Naive thymus-derived CD8-positive, alpha-beta T cell (primary cell): ENCODE results near the gene ETNK2. TPM values are rescaled to one million over a fixed set of nuclear protein-coding genes. Genes with fewer than 3 reads are reported as not detected.
A peak's percentile ranks its signal among the peaks of the same experiment; 100 is the strongest.

Experiments used
- ATAC-seq, 2 donors: fragments of 150-1000 bp; cut with Tn5 transposase in 1 of 2; sonication (Bioruptor Pico), chemical (Tn5 transposase) in 1 of 2; 1 replicate in 1 of 2; 2 replicates in 1 of 2; pipeline ENCODE4 v1.10.0; 2021; ENCODE audit warnings: mild to moderate bottlenecking in 2 of 2, moderate library complexity in 2 of 2
- POLR2A ChIA-PET: fragments of 350-600 bp; sonication (Branson Sonifier 250); formaldehyde crosslinking; loops from one replicate; lab custom pipeline; 2021; ENCODE audit warnings: antibody characterized with exemption; lab: Charles Lee
- DNase-seq, 10 donors: peaks; one replicate each; pipeline versions ENCODE4 v3.0.0 to v3.0.0-alpha.2; 2020 to 2022
- H3K27ac Mint-ChIP-seq, 10 donors: one replicate each; pipeline ENCODE4 v1.8.0; 2020 to 2022; ENCODE audit warnings: mild to moderate bottlenecking in 10 of 10, mixed read lengths in 10 of 10, moderate library complexity in 4 of 10, inconsistent platforms in 1 of 10
- H3K27me3 Mint-ChIP-seq, 5 donors: one replicate each; pipeline ENCODE4 v1.8.0; 2021 to 2022; ENCODE audit warnings: mixed read lengths in 5 of 5
- H3K36me3 Mint-ChIP-seq, 3 donors: one replicate each; pipeline ENCODE4 v1.8.0; 2020 to 2022; ENCODE audit warnings: mixed read lengths in 3 of 3, mild to moderate bottlenecking in 2 of 3, inconsistent platforms in 1 of 3
- H3K4me1 Mint-ChIP-seq, 4 donors: one replicate each; pipeline ENCODE4 v1.8.0; 2021 to 2022; ENCODE audit warnings: mixed read lengths in 4 of 4
- H3K4me3 Mint-ChIP-seq, 10 donors: one replicate each; pipeline ENCODE4 v1.8.0; 2020 to 2022; ENCODE audit warnings: mild to moderate bottlenecking in 10 of 10, mixed read lengths in 10 of 10, moderate library complexity in 6 of 10, inconsistent platforms in 1 of 10
- H3K9me3 Mint-ChIP-seq, 9 donors: one replicate each; pipeline ENCODE4 v1.8.0; 2020 to 2022; ENCODE audit warnings: mixed read lengths in 9 of 9, mild to moderate bottlenecking in 3 of 9, inconsistent platforms in 1 of 9, moderate library complexity in 1 of 9
- polyA plus RNA-seq, 3 donors: library from polyadenylated mRNA; unstranded; fragments of 300-500 nt; fragmentation: Illumina TruSeq; gene quantifications; one replicate each; pipeline ENCODE4 v1.2.3, GENCODE V29; 2021
- total RNA-seq, 8 experiments: library from RNA in 2 of 8; stranded (reverse) in 2 of 8; gene quantifications; one replicate each; pipeline ENCODE4 v1.2.3 and lab custom pipeline; 2021 to 2026

ETNK2 gene
- total RNA-seq (1 to 10 TPM; 4.2 to 5.2 TPM), polyA plus RNA-seq (1 to 10 TPM; 3.8 to 4.2 (median 4.2) TPM), total RNA-seq (lab: John Stamatoyannopoulos, UW) (2.4 to 13.1 (median 8.0) reads per million in 6 experiments)

GRCh38 chr1:204151552-204152309 is at the start of gene ETNK2:
Gene ETNK2, minus strand, starts transcription at chr1:204152044. Its CDS starts 192 bp downstream, at chr1:204151852.
- H3K4me1 Mint-ChIP-seq = peaks cover 2 to 15% (median 7%) of the 10 kb centered on the region in 4 donors
- peak within 1 kb of the TSS in 8 of 10 donors; percentile 20 to 87 (median 68) for H3K27ac Mint-ChIP-seq
- DNase-seq (peak; percentile 32 to 77 (median 66)), ATAC-seq (peak; percentile 83 to 84)
- no peaks in the 10 kb centered on the region for H3K36me3 Mint-ChIP-seq
- H3K27me3 Mint-ChIP-seq = no peaks in the 10 kb centered on the region
- H3K9me3 Mint-ChIP-seq = no peaks in the 10 kb centered on the region
- POLR2A ChIA-PET = interaction anchor here (0.5 to 1.3 kb wide), 3 partner anchors 11 to 289 kb away, joined by 4 to 6 read pairs (median 6); no protein-coding TSS in a partner anchor
- peak within 1 kb of the TSS; percentile 70 to 88 (median 76) for H3K4me3 Mint-ChIP-seq

- no peak for ATAC-seq
- Mint-ChIP-seq H3K27ac (peak overlapping the region in 1 of 10 donors; percentile 3), H3K4me3 (no peak overlapping the region), H3K9me3 (no peaks in the 10 kb centered on the region), H3K4me1 (peaks cover 6 to 23% (median 13%) of the 10 kb centered on the region in 4 donors), H3K27me3 (peaks cover 0 to 32% (median 20%) of the 10 kb centered on the region in 5 donors), H3K36me3 (no peaks in the 10 kb centered on the region)
- no peak for DNase-seq
- POLR2A ChIA-PET = no interaction called here
Measured at GRCh38 chr1:204201348-204202040, 49.6 kb upstream of the ETNK2 start.

GRCh38 chr1:204199579-204199978 is 47.7 kb upstream of the ETNK2 start:
- Mint-ChIP-seq H3K27ac (no peak overlapping the region), H3K36me3 (no peaks in the 10 kb centered on the region), H3K4me3 (no peak overlapping the region), H3K4me1 (peaks cover 5 to 23% (median 12%) of the 10 kb centered on the region in 4 donors), H3K27me3 (peaks cover 0 to 17% (median 11%) of the 10 kb centered on the region in 5 donors), H3K9me3 (no peaks in the 10 kb centered on the region)
- POLR2A ChIA-PET = no interaction called here
- DNase-seq = no peak
- no peak for ATAC-seq

GRCh38 chr1:204198348-204199340 is 46.8 kb upstream of the ETNK2 start:
- ATAC-seq (peak; percentile 25 to 33), DNase-seq (no peak)
- peak overlapping the region in 6 of 10 donors; percentile 9 to 78 (median 50) for H3K27ac Mint-ChIP-seq
- peaks cover 0 to 13% (median 5%) of the 10 kb centered on the region in 5 donors for H3K27me3 Mint-ChIP-seq
- H3K4me1 Mint-ChIP-seq = peaks cover 10 to 26% (median 18%) of the 10 kb centered on the region in 4 donors
- no peak overlapping the region for H3K4me3 Mint-ChIP-seq
- no peaks in the 10 kb centered on the region for H3K36me3 Mint-ChIP-seq
- H3K9me3 Mint-ChIP-seq = no peaks in the 10 kb centered on the region
- POLR2A ChIA-PET = interaction anchor here (0.6 kb wide), 1 partner anchor 387 kb away, joined by 4 read pairs; no protein-coding TSS in a partner anchor

- Mint-ChIP-seq H3K4me1 (peaks cover 10 to 26% (median 17%) of the 10 kb centered on the region in 4 donors), H3K4me3 (no peak overlapping the region), H3K9me3 (no peaks in the 10 kb centered on the region), H3K27me3 (peaks cover 0 to 6% (median 5%) of the 10 kb centered on the region in 5 donors), H3K36me3 (no peaks in the 10 kb centered on the region), H3K27ac (no peak overlapping the region)
- ATAC-seq (no peak), DNase-seq (no peak)
- POLR2A ChIA-PET = no interaction called here
Measured at GRCh38 chr1:204197068-204197467, 45.2 kb upstream of the ETNK2 start.

- H3K9me3 Mint-ChIP-seq = no peaks in the 10 kb centered on the region
- peaks cover 10 to 26% (median 17%) of the 10 kb centered on the region in 4 donors for H3K4me1 Mint-ChIP-seq
- ATAC-seq (no peak), DNase-seq (no peak)
- no peaks in the 10 kb centered on the region for H3K36me3 Mint-ChIP-seq
- peaks cover 0 to 8% (median 5%) of the 10 kb centered on the region in 5 donors for H3K27me3 Mint-ChIP-seq
- H3K27ac Mint-ChIP-seq = peak within 1 kb of the TSS in 4 of 10 donors; percentile 2 to 50 (median 33)
- POLR2A ChIA-PET = no interaction called here
- peak within 1 kb of the TSS in 1 of 10 donors; percentile 30 for H3K4me3 Mint-ChIP-seq
Measured at GRCh38 chr1:204196068-204196795, 44.4 kb upstream of the ETNK2 start, which contains the start of gene KISS1. Gene KISS1, minus strand, starts transcription at chr1:204196491. Its CDS starts 3,615 bp downstream, at chr1:204192876.

- ATAC-seq = no peak
- Mint-ChIP-seq H3K36me3 (no peaks in the 10 kb centered on the region), H3K27ac (peak overlapping the region in 4 of 10 donors; percentile 2 to 35 (median 6)), H3K4me1 (peaks cover 15 to 32% (median 21%) of the 10 kb centered on the region in 4 donors), H3K9me3 (no peaks in the 10 kb centered on the region), H3K4me3 (peak overlapping the region in 2 of 10 donors; percentile 16 to 27), H3K27me3 (peaks cover 0 to 17% (median 7%) of the 10 kb centered on the region in 5 donors)
- DNase-seq = no peak
- POLR2A ChIA-PET = no interaction called here
Measured at GRCh38 chr1:204194771-204195170, 42.9 kb upstream of the ETNK2 start.

GRCh38 chr1:204194080-204194479 is 42.2 kb upstream of the ETNK2 start:
- H3K36me3 Mint-ChIP-seq = no peaks in the 10 kb centered on the region
- DNase-seq (no peak), ATAC-seq (no peak)
- POLR2A ChIA-PET = interaction anchor here (0.7 kb wide), 1 partner anchor 10 kb away, joined by 6 read pairs; no protein-coding TSS in a partner anchor
- H3K4me1 Mint-ChIP-seq = peaks cover 18 to 38% (median 27%) of the 10 kb centered on the region in 4 donors
- H3K4me3 Mint-ChIP-seq = peak overlapping the region in 3 of 10 donors; percentile 22 to 27 (median 22)
- peak overlapping the region in 1 of 10 donors; percentile 2 for H3K27ac Mint-ChIP-seq
- peaks cover 7 to 22% (median 11%) of the 10 kb centered on the region in 5 donors for H3K27me3 Mint-ChIP-seq
- H3K9me3 Mint-ChIP-seq = no peaks in the 10 kb centered on the region

GRCh38 chr1:204192589-204193352 is 40.9 kb upstream of the ETNK2 start:
- Mint-ChIP-seq H3K4me3 (no peak overlapping the region), H3K27ac (no peak overlapping the region), H3K36me3 (no peaks in the 10 kb centered on the region), H3K27me3 (peaks cover 19 to 33% (median 20%) of the 10 kb centered on the region in 5 donors), H3K9me3 (no peaks in the 10 kb centered on the region), H3K4me1 (peaks cover 21 to 36% (median 26%) of the 10 kb centered on the region in 4 donors)
- POLR2A ChIA-PET = interaction anchor here (0.6 kb wide), 1 partner anchor 194 kb away, joined by 3 read pairs; no protein-coding TSS in a partner anchor
- ATAC-seq (no peak), DNase-seq (no peak)

GRCh38 chr1:204192046-204192445 is 40.2 kb upstream of the ETNK2 start:
- Mint-ChIP-seq H3K36me3 (peaks cover 0 to 2% (median 0%) of the 10 kb centered on the region in 3 donors), H3K4me1 (peaks cover 21 to 36% (median 26%) of the 10 kb centered on the region in 4 donors), H3K4me3 (no peak overlapping the region), H3K27ac (no peak overlapping the region), H3K27me3 (peaks cover 24 to 39% (median 27%) of the 10 kb centered on the region in 5 donors), H3K9me3 (no peaks in the 10 kb centered on the region)
- no peak for DNase-seq
- POLR2A ChIA-PET = interaction anchor here (0.6 kb wide), 1 partner anchor 195 kb away, joined by 3 read pairs; no protein-coding TSS in a partner anchor
- ATAC-seq = no peak
